Thoracic aorta endothelial cell (primary cell): ENCODE data around the gene COPZ2. TPM values are rescaled to one million over a fixed set of nuclear protein-coding genes. Genes with fewer than 3 reads are reported as not detected.

Source experiments
- small RNA-seq: library from RNA; depleted of rRNA; stranded (forward); fragments of <200 nt; gene quantifications from one replicate; pipeline ENCODE3, GENCODE V24; 2012
- total RNA-seq: library from RNA; depleted of rRNA; stranded (reverse); fragments of >200 nt; gene quantifications from 2 replicates; pipeline ENCODE4 v1.2.3, GENCODE V29; 2012

Gene COPZ2
- total RNA-seq: 5.1 and 6.8 TPM in 2 replicates

GRCh38 chr17:48037036-48037837 is at the start of gene COPZ2:
Gene COPZ2, minus strand, starts transcription at chr17:48037797. Its CDS starts 20 bp downstream, at chr17:48037777.

GRCh38 chr17:48047741-48048383 is 10.3 kb upstream of the COPZ2 start, which contains the start of gene NFE2L1:
Gene NFE2L1, plus strand, starts transcription at chr17:48048359. Its CDS starts 2,760 bp downstream, at chr17:48051119.

Small RNAs within 50 kb of the gene (small RNA-seq; reads per million reads assigned to genes)
- gene AC004477.2: not detected
- gene MIR152: 286 reads per million, percentile 99 among the genes with 10 or more reads in this experiment

Other genes with a start within 250 kb of the COPZ2 start
- 11.3 and 14.9 TPM in 2 replicates for gene OSBPL7, start 216.0 kb downstream of the COPZ2 start, total RNA-seq
- 29.4 and 42.4 TPM in 2 replicates for gene MRPL10, start 206.3 kb downstream of the COPZ2 start, total RNA-seq
- gene LRRC46, start 206.1 kb downstream of the COPZ2 start, total RNA-seq: 0.22 TPM in 1 of 2 replicates, not detected in the other
- gene SCRN2, start 196.5 kb downstream of the COPZ2 start, total RNA-seq: 18.2 and 30.4 TPM in 2 replicates
- 1.7 and 2.4 TPM in 2 replicates for gene SP6, start 186.6 kb downstream of the COPZ2 start, total RNA-seq
- 2.7 and 4.0 TPM in 2 replicates for gene SP2, start 141.6 kb downstream of the COPZ2 start, total RNA-seq
- gene PNPO, start 96.2 kb downstream of the COPZ2 start, total RNA-seq: 40.3 and 42.8 TPM in 2 replicates
- gene PRR15L, start 79.9 kb downstream of the COPZ2 start, total RNA-seq: not detected in 2 replicates
- gene CDK5RAP3, start 66.7 kb downstream of the COPZ2 start, total RNA-seq: 38.2 and 41.1 TPM in 2 replicates
- gene NFE2L1, start 10.6 kb upstream of the COPZ2 start, total RNA-seq: 98.3 and 106 TPM in 2 replicates
- 72.4 and 73.4 TPM in 2 replicates for gene CBX1, start 63.7 kb upstream of the COPZ2 start, total RNA-seq
- 12.3 and 14.9 TPM in 2 replicates for gene SNX11, start 70.0 kb upstream of the COPZ2 start, total RNA-seq